A549 (cell line): ENCODE measurements around the gene STXBP4. TPM values are rescaled to one million over a fixed set of nuclear protein-coding genes. Genes with fewer than 3 reads are reported as not detected.
A peak's percentile ranks its signal among the peaks of the same experiment; 100 is the strongest.

Source experiments
- ATAC-seq, 2 experiments: fragments of 200-7000 bp in 1 of 2; fragments of >200 bp in 1 of 2; cut with Nextera tagmentation in 1 of 2; cut with Tn5 transposase in 1 of 2; 3 replicates each; pipeline versions ENCODE4 v1.8.0 to v1.9.1; 2018 to 2020; ENCODE audit warnings: mild to moderate bottlenecking in 1 of 2, moderate library complexity in 1 of 2
- CTCF ChIA-PET: fragments of 300-600 bp; sonication (Branson Sonifier 250); formaldehyde crosslinking; extraction: SDS; loops from one replicate; lab custom pipeline; 2021; ENCODE audit warnings: antibody characterized with exemption, inconsistent platforms; lab: Yijun Ruan, JAX
- POLR2A ChIA-PET: fragments of 350-600 bp; formaldehyde crosslinking; extraction: SDS; loops from one replicate; lab custom pipeline; 2021; ENCODE audit warnings: antibody characterized with exemption, inconsistent platforms; lab: Yijun Ruan, JAX
- DNase-seq, 2 experiments: peaks; one replicate each; pipeline versions ENCODE4 v3.0.0 to v3.0.0-alpha.2; 2011 to 2016; ENCODE audit warnings: low read depth in 1 of 2, low spot score in 1 of 2
- FAIRE-seq: peaks from 2 replicates; lab custom pipeline; 2011; peaks lifted over from hg19 to GRCh38; lab: Jason Lieb, UNC
- H3K27ac ChIP-seq, 2 experiments: fragments of >200 bp; sonication (Bioruptor Twin); formaldehyde crosslinking; 3 replicates each; pipeline ENCODE4 v1.5.1; 2016 to 2017
- H3K4me1 ChIP-seq: fragments of >200 bp; sonication (Bioruptor Twin); formaldehyde crosslinking; 3 replicates; pipeline ENCODE4 v1.6.1; 2016
- H3K4me2 ChIP-seq: fragments of >200 bp; sonication (Bioruptor Twin); formaldehyde crosslinking; 3 replicates; pipeline ENCODE4 v1.6.1; 2016
- H3K4me3 ChIP-seq: fragments of >200 bp; sonication (Bioruptor Twin); formaldehyde crosslinking; 3 replicates; pipeline ENCODE4 v1.5.1; 2016
- H3K9me3 ChIP-seq: fragments of >200 bp; sonication (Bioruptor Twin); formaldehyde crosslinking; 3 replicates; pipeline ENCODE4 v1.6.1; 2016
- CHD4 ChIP-seq: fragments of 200-600 bp; sonication (generic); IDR thresholded peaks from 2 replicates; pipeline ENCODE4 v1.6.1; 2016; ENCODE audit warnings: antibody characterized with exemption, mild to moderate bottlenecking, borderline replicate concordance
- EHF ChIP-seq: fragments of 250-450 bp; sonication (Bioruptor Pico); IDR thresholded peaks from 2 replicates; pipeline ENCODE4 v1.5.0; 2020; ENCODE audit warnings: mild to moderate bottlenecking
- EP300 ChIP-seq, 2 experiments: fragments of >200 bp; sonication (Bioruptor Twin); formaldehyde crosslinking; IDR thresholded peaks; 2 replicates in 1 of 2; 3 replicates in 1 of 2; pipeline ENCODE4 v1.6.1; 2016 to 2017
- FOSB ChIP-seq: fragments of 250-450 bp; sonication (Bioruptor Pico); IDR thresholded peaks from 2 replicates; pipeline ENCODE4 v1.5.0; 2020; ENCODE audit warnings: mild to moderate bottlenecking, moderate library complexity
- FOSL2 ChIP-seq, 2 experiments: fragments of 450-650 bp in 1 of 2; fragments of >200 bp in 1 of 2; sonication (Bioruptor Twin) in 1 of 2; formaldehyde crosslinking; IDR thresholded peaks; 2 replicates each; pipeline versions ENCODE4 v1.5.0 to v1.6.1; 2016 to 2020; ENCODE audit warnings: mild to moderate bottlenecking in 1 of 2, moderate library complexity in 1 of 2
- HOXA7 ChIP-seq: fragments of 250-450 bp; sonication (Bioruptor Pico); IDR thresholded peaks from 2 replicates; pipeline ENCODE4 v1.5.0; 2020; ENCODE audit warnings: mild to moderate bottlenecking, moderate library complexity
- HOXB5 ChIP-seq: fragments of 250-450 bp; sonication (Bioruptor Pico); IDR thresholded peaks from 2 replicates; pipeline ENCODE4 v1.5.0; 2020; ENCODE audit warnings: mild to moderate bottlenecking, moderate library complexity
- MAFK ChIP-seq: fragments of 450-650 bp; IDR thresholded peaks from 2 replicates; pipeline ENCODE4 v1.6.1; 2014; ENCODE audit not compliant: partially characterized antibody
- NFE2L2 ChIP-seq: fragments of 150-350 bp; conservative IDR thresholded peaks from 2 replicates; pipeline ENCODE4 v1.6.1; 2014; ENCODE audit warnings: low read length
- NPAS2 ChIP-seq: fragments of 250-450 bp; sonication (Bioruptor Pico); IDR thresholded peaks from 2 replicates; pipeline ENCODE4 v1.8.0; 2022; ENCODE audit warnings: mild to moderate bottlenecking, moderate library complexity, borderline replicate concordance
- NR3C1 ChIP-seq: fragments of >200 bp; sonication (Bioruptor Twin); formaldehyde crosslinking; IDR thresholded peaks from 3 replicates; pipeline ENCODE4 v1.6.1; 2017
- POLR2AphosphoS2 ChIP-seq: conservative IDR thresholded peaks from 2 replicates; pipeline ENCODE4 v1.6.1; 2012; ENCODE audit warnings: low read length, improper control_type of control experiment, inconsistent platforms
- RCOR1 ChIP-seq: fragments of 150-350 bp; IDR thresholded peaks from 2 replicates; pipeline ENCODE4 v1.6.1; 2014; ENCODE audit warnings: antibody characterized with exemption, low read length, low read depth
- RNF2 ChIP-seq: fragments of 200-600 bp; sonication (generic); IDR thresholded peaks from 2 replicates; pipeline ENCODE4 v1.6.1; 2016; ENCODE audit warnings: low read depth, mild to moderate bottlenecking, antibody characterized with exemption, moderate library complexity, borderline replicate concordance
- TFCP2L1 ChIP-seq: fragments of 250-450 bp; sonication (Bioruptor Pico); IDR thresholded peaks from 2 replicates; pipeline ENCODE4 v1.5.0; 2021; ENCODE audit warnings: mild to moderate bottlenecking
- TP53 ChIP-seq: fragments of 250-450 bp; sonication (Bioruptor Pico); IDR thresholded peaks from 2 replicates; pipeline ENCODE4 v1.5.0; 2021; ENCODE audit warnings: mild to moderate bottlenecking, moderate library complexity
- ZC3H11A ChIP-seq: fragments of 450-650 bp; IDR thresholded peaks from 2 replicates; pipeline ENCODE4 v1.6.1; 2014; ENCODE audit warnings: antibody characterized with exemption, mild to moderate bottlenecking
- ZSCAN20 ChIP-seq: fragments of 250-450 bp; sonication (Bioruptor Pico); IDR thresholded peaks from 2 replicates; pipeline ENCODE4 v1.8.0; 2022; ENCODE audit warnings: mild to moderate bottlenecking, moderate library complexity
- WGBS: methylation state at CpG from one replicate; pipeline ENCODE4 v1.1.6; 2017; ENCODE audit errors: missing lambda C conversion rate; 5-methylcytosine and 5-hydroxymethylcytosine counted together
- polyA plus RNA-seq, 4 experiments: library from polyadenylated mRNA; depleted of rRNA in 3 of 4; stranded (reverse); fragments of >200 nt; fragmentation: RNase III in 1 of 4; extraction: RNeasy Plus Mini Kit Qiagen cat#74134 plus additional on column Dnase treatment in 1 of 4; gene quantifications; 2 replicates in 3 of 4; 3 replicates in 1 of 4; pipeline ENCODE4 v1.2.3, GENCODE V29; 2011 to 2017
- TF ChIP-seq, protein P1 (sequence below): IDR thresholded peaks from 2 replicates; pipeline ENCODE4 v1.6.1; 2012
- TF ChIP-seq, protein P2 (sequence below): fragments of >200 bp; sonication (Bioruptor Twin); formaldehyde crosslinking; IDR thresholded peaks from 3 replicates; pipeline ENCODE4 v1.6.1; 2016
- TF ChIP-seq, protein P3 (sequence below): fragments of 250-450 bp; sonication (Bioruptor Pico); IDR thresholded peaks from 2 replicates; pipeline ENCODE4 v1.5.0; 2020; ENCODE audit warnings: low read depth, mild to moderate bottlenecking, moderate library complexity
- TF ChIP-seq, protein P4 (sequence below): fragments of >200 bp; sonication (Bioruptor Twin); formaldehyde crosslinking; IDR thresholded peaks from 3 replicates; pipeline ENCODE4 v1.5.1; 2016

STXBP4 gene
- polyA plus RNA-seq, 2 of the 4 experiments (the other 2 are of a cell fraction) = 9.0 to 16.0 TPM

DNA sequence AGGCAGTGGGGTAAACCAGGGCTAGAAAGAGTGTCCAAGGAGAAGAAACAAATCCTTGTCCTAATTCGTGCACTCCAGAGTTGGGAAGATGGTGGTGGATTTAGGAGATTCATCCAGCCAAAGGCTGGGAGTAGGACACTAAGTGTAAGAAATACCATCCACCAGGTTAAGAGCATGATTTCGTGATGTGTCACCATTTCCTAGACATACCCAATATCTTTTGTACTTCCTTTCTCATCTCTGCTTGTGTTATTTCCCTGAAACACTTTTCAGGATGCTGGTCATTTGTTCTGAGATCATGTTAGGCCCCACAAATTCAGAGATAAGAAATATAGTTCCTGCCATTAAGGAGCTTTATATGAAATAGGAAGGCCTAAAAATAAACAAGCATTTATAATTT lies 189.9 kb downstream of the STXBP4 start:
- whole genome bisulfite sequencing = 71% methylated on average over 2 of the region's 2 CpGs
- FAIRE-seq = no peak
- peak in 1 of 2 experiments; percentile 10 for DNase-seq
- peak; percentile 39; a peak in 3 of 6 replicates for ATAC-seq
- no peaks in the 10 kb centered on the region for H3K9me3 ChIP-seq
- H3K4me1 ChIP-seq = peaks cover 13% of the 10 kb centered on the region
- no peak overlapping the region for H3K4me3 ChIP-seq
- no peak overlapping the region for H3K27ac ChIP-seq
- ChIA-PET CTCF (interaction anchor here (1.0 to 1.2 kb wide), 3 partner anchors 9 to 69 kb away, joined by 3 to 4 read pairs (median 3); no protein-coding TSS in a partner anchor), POLR2A (no interaction called here)
- no peak for TF ChIP-seq NPAS2 (CRISPR knock-in tag)
- no peak for TF ChIP-seq TFCP2L1
- TF ChIP-seq HOXB5 (CRISPR knock-in tag) = no peak
- TF ChIP-seq ZC3H11A = no peak
- TF ChIP-seq, protein P1, sequence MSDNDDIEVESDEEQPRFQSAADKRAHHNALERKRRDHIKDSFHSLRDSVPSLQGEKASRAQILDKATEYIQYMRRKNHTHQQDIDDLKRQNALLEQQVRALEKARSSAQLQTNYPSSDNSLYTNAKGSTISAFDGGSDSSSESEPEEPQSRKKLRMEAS = no peak
- TF ChIP-seq CHD4 = no peak
- TF ChIP-seq TP53 (CRISPR knock-in tag) = no peak
- TF ChIP-seq RNF2 = no peak
- no peak for TF ChIP-seq EP300 (IDR thresholded peaks at IDR 0.05)
- no peak for TF ChIP-seq EHF
- no peak for TF ChIP-seq FOSB (CRISPR knock-in tag)
- no peak for TF ChIP-seq HOXA7
- no peak overlapping the region for H3K4me2 ChIP-seq

DNA sequence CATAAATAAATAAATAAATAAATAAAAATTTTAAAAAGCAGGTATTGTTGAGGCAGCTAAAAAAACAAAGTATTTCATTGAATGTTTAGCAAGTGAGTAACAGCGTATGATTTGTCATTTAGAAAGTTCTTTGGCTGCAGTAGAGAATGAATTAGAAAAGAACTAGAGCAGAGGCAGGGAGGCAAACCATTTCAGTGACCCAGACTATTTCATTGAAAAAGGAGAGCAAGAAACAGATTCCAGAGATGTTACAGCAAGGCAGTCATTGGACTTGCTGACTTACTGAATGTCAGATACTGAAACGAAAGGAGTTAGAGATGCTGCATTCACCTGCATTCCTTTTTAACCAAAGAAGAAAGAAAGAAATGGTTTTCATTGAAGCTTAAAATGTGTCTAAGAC lies 190.7 kb downstream of the STXBP4 start:
- Histone ChIP-seq H3K4me2 (no peak overlapping the region), H3K4me3 (no peak overlapping the region), H3K27ac (no peak overlapping the region), H3K9me3 (no peaks in the 10 kb centered on the region), H3K4me1 (peaks cover 13% of the 10 kb centered on the region)
- ChIA-PET POLR2A (no interaction called here), CTCF (interaction anchor here (1.0 to 1.2 kb wide), 3 partner anchors 8 to 68 kb away, joined by 3 to 4 read pairs (median 3); no protein-coding TSS in a partner anchor)
- ATAC-seq = no peak
- no peak for TF ChIP-seq NFE2L2
- TF ChIP-seq RCOR1 = no peak
- TF ChIP-seq ZSCAN20 (CRISPR knock-in tag) = no peak
- TF ChIP-seq MAFK = no peak
- TF ChIP-seq FOSL2 (IDR thresholded peaks at IDR 0.05) = no peak
- no peak for TF ChIP-seq FOSL2 (CRISPR knock-in tag; IDR thresholded peaks at IDR 0.05)
- TF ChIP-seq, protein P2, sequence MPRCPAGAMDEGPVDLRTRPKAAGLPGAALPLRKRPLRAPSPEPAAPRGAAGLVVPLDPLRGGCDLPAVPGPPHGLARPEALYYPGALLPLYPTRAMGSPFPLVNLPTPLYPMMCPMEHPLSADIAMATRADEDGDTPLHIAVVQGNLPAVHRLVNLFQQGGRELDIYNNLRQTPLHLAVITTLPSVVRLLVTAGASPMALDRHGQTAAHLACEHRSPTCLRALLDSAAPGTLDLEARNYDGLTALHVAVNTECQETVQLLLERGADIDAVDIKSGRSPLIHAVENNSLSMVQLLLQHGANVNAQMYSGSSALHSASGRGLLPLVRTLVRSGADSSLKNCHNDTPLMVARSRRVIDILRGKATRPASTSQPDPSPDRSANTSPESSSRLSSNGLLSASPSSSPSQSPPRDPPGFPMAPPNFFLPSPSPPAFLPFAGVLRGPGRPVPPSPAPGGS = no peak
- no peak for TF ChIP-seq POLR2AphosphoS2
- no peak for TF ChIP-seq NR3C1
- TF ChIP-seq, protein P3, sequence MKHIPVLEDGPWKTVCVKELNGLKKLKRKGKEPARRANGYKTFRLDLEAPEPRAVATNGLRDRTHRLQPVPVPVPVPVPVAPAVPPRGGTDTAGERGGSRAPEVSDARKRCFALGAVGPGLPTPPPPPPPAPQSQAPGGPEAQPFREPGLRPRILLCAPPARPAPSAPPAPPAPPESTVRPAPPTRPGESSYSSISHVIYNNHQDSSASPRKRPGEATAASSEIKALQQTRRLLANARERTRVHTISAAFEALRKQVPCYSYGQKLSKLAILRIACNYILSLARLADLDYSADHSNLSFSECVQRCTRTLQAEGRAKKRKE = no peak
- TF ChIP-seq, protein P1 = no peak
- TF ChIP-seq, protein P4, sequence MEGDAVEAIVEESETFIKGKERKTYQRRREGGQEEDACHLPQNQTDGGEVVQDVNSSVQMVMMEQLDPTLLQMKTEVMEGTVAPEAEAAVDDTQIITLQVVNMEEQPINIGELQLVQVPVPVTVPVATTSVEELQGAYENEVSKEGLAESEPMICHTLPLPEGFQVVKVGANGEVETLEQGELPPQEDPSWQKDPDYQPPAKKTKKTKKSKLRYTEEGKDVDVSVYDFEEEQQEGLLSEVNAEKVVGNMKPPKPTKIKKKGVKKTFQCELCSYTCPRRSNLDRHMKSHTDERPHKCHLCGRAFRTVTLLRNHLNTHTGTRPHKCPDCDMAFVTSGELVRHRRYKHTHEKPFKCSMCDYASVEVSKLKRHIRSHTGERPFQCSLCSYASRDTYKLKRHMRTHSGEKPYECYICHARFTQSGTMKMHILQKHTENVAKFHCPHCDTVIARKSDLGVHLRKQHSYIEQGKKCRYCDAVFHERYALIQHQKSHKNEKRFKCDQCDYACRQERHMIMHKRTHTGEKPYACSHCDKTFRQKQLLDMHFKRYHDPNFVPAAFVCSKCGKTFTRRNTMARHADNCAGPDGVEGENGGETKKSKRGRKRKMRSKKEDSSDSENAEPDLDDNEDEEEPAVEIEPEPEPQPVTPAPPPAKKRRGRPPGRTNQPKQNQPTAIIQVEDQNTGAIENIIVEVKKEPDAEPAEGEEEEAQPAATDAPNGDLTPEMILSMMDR = no peak
- peak; percentile 51 for FAIRE-seq
- no peak for DNase-seq
- 88% methylated on average over 2 of the region's 2 CpGs for WGBS
